ENCODE results near the gene TMEM87A. TPM values are rescaled to one million over a fixed set of nuclear protein-coding genes. Genes with fewer than 3 reads are reported as not detected.
A peak's percentile ranks its signal among the peaks of the same experiment; 100 is the strongest.

Gene TMEM87A
- total and polyA plus RNA-seq, 7 donors: 16.4 to 30.9 (median 22.0) TPM

DNA sequence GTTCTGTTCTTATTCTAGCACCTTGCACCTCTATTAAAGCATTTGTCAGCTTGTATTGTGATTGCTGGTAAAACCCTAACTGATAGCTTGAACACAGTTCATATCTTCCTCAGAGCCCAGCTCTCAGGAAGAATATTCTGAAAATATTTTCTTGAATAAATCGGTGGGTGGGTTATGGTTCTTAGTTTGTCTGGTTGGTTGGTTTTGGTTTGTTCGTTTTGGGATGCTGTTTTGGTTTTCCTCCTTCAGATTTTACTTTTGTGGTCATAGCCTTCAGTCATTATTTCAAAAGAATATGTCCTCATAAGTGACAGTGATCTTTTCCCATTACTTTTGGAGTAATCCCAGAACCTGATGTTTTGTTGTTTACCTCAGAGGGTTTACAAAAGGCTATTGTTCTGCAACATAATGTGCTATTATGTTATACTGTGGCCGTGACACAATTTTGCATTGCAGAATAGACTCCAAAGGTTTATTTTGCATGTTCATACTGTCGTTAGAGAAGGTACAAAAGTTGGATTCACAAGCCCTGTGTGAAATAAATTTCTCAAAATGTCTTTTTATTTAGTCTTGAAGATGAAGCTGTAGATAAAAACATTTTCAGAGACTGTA, 2.7 kb upstream of the TMEM87A start:
- TF ChIP-seq, protein P1, sequence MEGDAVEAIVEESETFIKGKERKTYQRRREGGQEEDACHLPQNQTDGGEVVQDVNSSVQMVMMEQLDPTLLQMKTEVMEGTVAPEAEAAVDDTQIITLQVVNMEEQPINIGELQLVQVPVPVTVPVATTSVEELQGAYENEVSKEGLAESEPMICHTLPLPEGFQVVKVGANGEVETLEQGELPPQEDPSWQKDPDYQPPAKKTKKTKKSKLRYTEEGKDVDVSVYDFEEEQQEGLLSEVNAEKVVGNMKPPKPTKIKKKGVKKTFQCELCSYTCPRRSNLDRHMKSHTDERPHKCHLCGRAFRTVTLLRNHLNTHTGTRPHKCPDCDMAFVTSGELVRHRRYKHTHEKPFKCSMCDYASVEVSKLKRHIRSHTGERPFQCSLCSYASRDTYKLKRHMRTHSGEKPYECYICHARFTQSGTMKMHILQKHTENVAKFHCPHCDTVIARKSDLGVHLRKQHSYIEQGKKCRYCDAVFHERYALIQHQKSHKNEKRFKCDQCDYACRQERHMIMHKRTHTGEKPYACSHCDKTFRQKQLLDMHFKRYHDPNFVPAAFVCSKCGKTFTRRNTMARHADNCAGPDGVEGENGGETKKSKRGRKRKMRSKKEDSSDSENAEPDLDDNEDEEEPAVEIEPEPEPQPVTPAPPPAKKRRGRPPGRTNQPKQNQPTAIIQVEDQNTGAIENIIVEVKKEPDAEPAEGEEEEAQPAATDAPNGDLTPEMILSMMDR (IDR thresholded peaks at IDR 0.05): no peak
- peak overlapping the region; percentile 97 for H3K27ac ChIP-seq
- peaks cover 27% of the 10 kb centered on the region for H3K4me1 ChIP-seq
- H3K4me3 ChIP-seq: peak overlapping the region; percentile 73
- DNase-seq (no peak), ATAC-seq (no peak)
- intact Hi-C loops (cut with DNase I): loop anchor here in 1 of 2 donors (10.0 kb wide), 1 partner anchor 209 kb away; no protein-coding TSS in a partner anchor
- H3K36me3 ChIP-seq (ENCODE audit: insufficient read depth in 1 of 2, low read depth in 1 of 2): peaks cover 3 to 53% of the 10 kb centered on the region in 2 donors
- no peaks in the 10 kb centered on the region for H3K27me3 ChIP-seq (ENCODE audit: insufficient read depth in 3 of 3, low read length in 2 of 3)
- no peaks in the 10 kb centered on the region for H3K9me3 ChIP-seq
- 25 to 34% (median 28%) methylated on average over 4 of the region's 4 CpGs for WGBS, 3 donors

DNA sequence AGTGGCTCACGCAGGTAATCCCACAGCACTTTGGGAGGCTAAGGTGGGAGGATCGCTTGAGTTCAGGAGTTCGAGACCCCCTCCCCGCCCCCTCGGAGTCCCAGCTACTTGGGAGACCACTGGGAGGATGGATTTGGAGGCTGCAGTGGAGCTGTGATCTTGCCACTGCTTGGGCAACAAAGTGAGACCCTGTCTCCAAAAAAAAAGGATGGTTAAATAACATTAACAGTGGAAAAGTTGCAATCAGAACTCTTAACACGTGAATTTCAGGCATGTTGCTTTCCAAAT, 1.4 kb upstream of the TMEM87A start:
- H3K4me1 ChIP-seq: peaks cover 37% of the 10 kb centered on the region
- WGBS, 3 donors: 24 to 37% (median 33%) methylated on average over 6 of the region's 6 CpGs
- ATAC-seq: no peak

DNA sequence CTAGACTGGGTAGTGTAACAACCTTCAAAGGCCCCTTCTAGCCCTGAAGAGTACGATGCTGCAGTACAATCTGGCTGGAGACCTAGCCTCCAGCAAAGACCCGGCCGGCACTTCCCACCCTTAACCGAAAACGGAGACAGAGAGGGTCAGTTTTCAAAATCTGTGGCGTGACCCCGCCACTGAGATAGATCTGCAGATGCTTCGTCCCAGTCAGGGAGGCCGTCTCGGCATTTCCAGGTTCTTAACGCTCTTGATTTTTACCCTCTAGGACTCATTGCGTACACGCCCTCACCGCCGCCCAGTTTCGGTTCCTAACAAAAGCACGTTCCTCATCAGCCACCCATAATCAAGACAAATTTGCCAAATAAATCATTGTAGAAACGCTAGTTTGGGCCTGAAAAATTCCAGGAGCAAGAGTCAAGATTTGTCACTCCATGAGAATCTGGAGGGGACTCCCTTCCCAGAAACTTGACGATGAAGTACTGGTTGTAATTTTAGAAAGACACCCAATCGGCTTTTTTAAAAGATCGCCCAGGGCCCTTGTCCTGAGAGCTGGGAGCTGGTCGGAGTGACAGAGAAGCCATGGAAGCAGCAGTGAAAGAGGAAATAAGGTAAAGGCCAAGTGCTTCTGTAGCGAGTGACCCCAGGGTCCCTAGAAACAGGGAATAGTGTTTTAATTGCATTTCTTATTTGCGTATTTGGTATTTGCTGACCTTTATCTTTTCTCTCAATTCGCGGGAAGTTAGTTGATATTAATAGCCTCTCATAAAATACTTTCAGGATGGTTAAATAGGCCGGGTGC, 868 bp upstream of the TMEM87A start:
- intact Hi-C loops (cut with DNase I): loop anchor here (1.0 to 10.0 kb wide), 4 partner anchors 111 to 211 kb away; no protein-coding TSS in a partner anchor
- DNase-seq (peak; percentile 57 to 79), ATAC-seq (peak; percentile 24 to 61 (median 52))
- TF ChIP-seq, protein P1 (IDR thresholded peaks at IDR 0.05): no peak
- WGBS, 3 donors: 1% methylated on average over 27 of the region's 27 CpGs
- Histone ChIP-seq H3K4me3 (peak overlapping the region; percentile 73), H3K27me3 (ENCODE audit: insufficient read depth in 3 of 3, low read length in 2 of 3) (no peaks in the 10 kb centered on the region), H3K27ac (peak overlapping the region; percentile 97), H3K36me3 (ENCODE audit: insufficient read depth in 1 of 2, low read depth in 1 of 2) (peaks cover 0 to 40% of the 10 kb centered on the region in 2 donors), H3K9me3 (no peaks in the 10 kb centered on the region), H3K4me1 (peaks cover 37% of the 10 kb centered on the region)

More for the DNA sequence above, 1.4 kb upstream of the TMEM87A start:
- peaks cover 2 to 43% of the 10 kb centered on the region in 2 donors for H3K36me3 ChIP-seq (ENCODE audit: insufficient read depth in 1 of 2, low read depth in 1 of 2)
- peak overlapping the region; percentile 97 for H3K27ac ChIP-seq
- peak overlapping the region; percentile 73 for H3K4me3 ChIP-seq
- intact Hi-C loops (cut with DNase I): loop anchor here (5.0 to 10.0 kb wide), 3 partner anchors 113 to 210 kb away; no protein-coding TSS in a partner anchor
- no peaks in the 10 kb centered on the region for H3K27me3 ChIP-seq (ENCODE audit: insufficient read depth in 3 of 3, low read length in 2 of 3)
- no peaks in the 10 kb centered on the region for H3K9me3 ChIP-seq
- DNase-seq: peak in 1 of 2 donors; percentile 46
- TF ChIP-seq, protein P1 (IDR thresholded peaks at IDR 0.05): no peak

DNA sequence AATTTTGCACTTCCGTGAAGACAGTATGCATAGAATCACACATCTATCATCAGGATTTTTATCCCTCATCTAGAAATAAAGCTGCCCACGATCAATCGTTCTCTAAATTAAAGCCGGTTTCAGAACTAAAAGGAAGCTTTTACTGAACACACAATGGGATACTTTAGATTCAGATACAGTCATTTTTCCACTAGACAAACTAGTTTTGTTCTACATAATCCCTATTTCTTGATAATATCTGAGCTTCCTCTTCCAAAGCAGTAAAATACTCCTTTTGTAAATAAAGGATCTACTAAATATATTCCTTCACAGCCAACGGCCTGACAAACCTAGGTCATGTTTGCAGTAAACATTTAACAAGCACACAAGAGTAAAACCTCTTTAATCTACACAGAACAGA, 2.2 kb downstream of the TMEM87A start:
- WGBS, 3 donors: 69 to 74% (median 70%) methylated on average over 5 of the region's 5 CpGs
- DNase-seq (no peak), ATAC-seq (no peak)
- Histone ChIP-seq H3K4me3 (peak overlapping the region; percentile 73), H3K36me3 (ENCODE audit: insufficient read depth in 1 of 2, low read depth in 1 of 2) (peaks cover under 1 to 45% of the 10 kb centered on the region in 2 donors), H3K27ac (peak overlapping the region; percentile 38), H3K9me3 (no peaks in the 10 kb centered on the region), H3K4me1 (peaks cover 36% of the 10 kb centered on the region), H3K27me3 (ENCODE audit: insufficient read depth in 3 of 3, low read length in 2 of 3) (no peaks in the 10 kb centered on the region)
- intact Hi-C loops (cut with DNase I): loop anchor here (5.0 to 10.0 kb wide), 3 partner anchors 116 to 214 kb away; no protein-coding TSS in a partner anchor
- TF ChIP-seq, protein P1 (IDR thresholded peaks at IDR 0.05): no peak

All from psoas muscle (tissue), 8 donors.